ENCODE measurements around the gene VWA3A. TPM values are rescaled to one million over a fixed set of nuclear protein-coding genes. Genes with fewer than 3 reads are reported as not detected.

VWA3A gene
- total RNA-seq, 1 donor from 2014 or later = 0.10 TPM

- no peak for DNase-seq (ENCODE audit: low read depth)
These were observed 106.4 kb downstream of the VWA3A start for GRCh38 chr16:22198547-22199293.

GRCh38 chr16:22202261-22202637 is 109.9 kb downstream of the VWA3A start:
- DNase-seq (ENCODE audit: low read depth) = no peak

DNA sequence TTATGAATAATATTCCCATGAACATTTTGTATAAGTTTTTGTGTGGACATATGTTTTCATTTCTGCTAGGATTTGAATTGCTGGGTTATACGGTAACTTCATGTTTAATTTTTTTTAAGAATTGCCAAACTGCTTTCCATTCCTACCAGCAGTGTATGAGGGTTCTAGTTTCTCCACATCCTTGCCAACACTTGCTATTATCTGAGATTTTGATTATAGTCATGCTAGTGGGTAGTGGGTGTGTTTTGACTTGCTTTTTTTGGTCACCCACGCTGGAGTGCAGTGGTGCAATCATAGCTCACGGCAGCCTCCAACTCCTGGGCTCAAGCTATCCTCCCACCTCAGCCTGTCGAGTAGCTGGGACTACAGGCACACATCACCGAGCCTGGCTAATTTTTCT is 110.8 kb downstream of the VWA3A start:
- no peak for DNase-seq (ENCODE audit: low read depth)

DNA sequence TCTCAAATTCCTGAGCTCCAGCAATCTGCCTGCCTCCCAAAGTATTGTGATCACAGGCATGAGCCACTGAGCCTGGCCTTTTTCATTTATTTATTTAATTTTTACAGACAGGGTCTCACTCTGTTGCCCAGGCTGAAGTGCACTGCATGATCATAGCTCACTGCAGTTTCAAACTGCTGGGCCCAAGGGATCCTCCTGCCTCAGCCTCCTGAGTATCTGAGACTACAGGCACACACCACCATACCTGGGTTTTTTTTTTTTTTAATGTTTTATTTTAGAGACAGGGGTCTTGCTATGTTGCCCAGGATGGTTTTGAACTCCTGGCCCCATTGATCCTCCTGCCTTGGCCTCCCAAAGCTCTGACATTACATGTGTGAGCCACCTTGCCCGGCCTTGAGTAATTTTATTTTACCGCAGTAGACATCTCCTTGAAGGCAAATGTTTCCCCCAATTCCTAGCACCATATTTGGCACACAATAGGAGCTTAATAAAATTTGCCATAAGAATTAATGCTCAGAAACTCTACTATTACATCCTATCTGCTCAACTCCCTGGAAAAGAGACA is 111.8 kb downstream of the VWA3A start:
- DNase-seq (ENCODE audit: low read depth) = no peak

DNA sequence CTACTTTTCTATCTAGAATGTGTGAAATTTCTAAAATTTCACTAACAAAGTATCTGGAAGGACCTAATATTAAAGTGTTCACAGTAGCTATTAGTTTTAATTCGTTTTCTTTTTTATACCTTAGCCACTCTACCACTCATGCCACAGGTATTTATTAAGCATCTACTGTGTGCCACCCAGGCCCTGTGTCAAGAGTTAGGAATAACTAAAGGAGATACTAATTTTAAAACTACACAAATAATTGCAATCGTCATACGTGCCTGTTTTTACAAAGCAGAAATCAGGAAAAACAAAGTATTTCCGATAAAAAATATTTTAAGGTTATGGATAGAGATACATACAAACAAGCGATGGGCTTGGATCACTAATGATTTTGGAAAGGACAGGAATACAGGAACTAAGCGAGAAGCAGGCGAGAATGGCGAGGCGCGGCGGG is 113.3 kb downstream of the VWA3A start:
- DNase-seq (ENCODE audit: low read depth) = no peak

- DNase-seq (ENCODE audit: low read depth) = peak; percentile 88
These were observed 113.9 kb downstream of the VWA3A start, which contains the start of gene EEF2K for GRCh38 chr16:22206013-22206841. Gene EEF2K, plus strand, starts transcription at chr16:22206278. Its CDS starts 19,452 bp downstream, at chr16:22225730.

Other genes with a start within 250 kb of the VWA3A start
- 6.8 and 34.1 TPM in 2 replicates for gene NPIPB4, start 234.8 kb upstream of the VWA3A start, total RNA-seq
- 185 and 268 TPM in 2 replicates for gene UQCRC2, start 139.2 kb upstream of the VWA3A start, total RNA-seq
- not detected in 2 replicates for gene PDZD9, start 91.4 kb upstream of the VWA3A start, total RNA-seq
- 4.7 and 12.1 TPM in 2 replicates for gene MOSMO, start 84.4 kb upstream of the VWA3A start, total RNA-seq
- not detected in 2 replicates for gene SDR42E2, start 70.0 kb downstream of the VWA3A start, total RNA-seq
- 16.9 and 19.8 TPM in 2 replicates for gene EEF2K, start 113.7 kb downstream of the VWA3A start, total RNA-seq
- 33.9 and 50.8 TPM in 2 replicates for gene POLR3E, start 204.9 kb downstream of the VWA3A start, total RNA-seq